GM03348 (cell line): ENCODE measurements around the gene HTR3D.
A peak's percentile ranks its signal among the peaks of the same experiment; 100 is the strongest.
"Not testable (repeated sequence)": the region's sequence is repeated elsewhere in the genome, so short reads cannot be mapped to it uniquely, and the experiment has no call there.

Experiments used
- DNase-seq: peaks from one replicate; pipeline ENCODE4 v3.0.0; 2012; ENCODE audit warnings: low spot score

HTR3D gene

GRCh38 chr3:184068344-184068743 is 36.8 kb downstream of the HTR3D start:
- DNase-seq = no peak

GRCh38 chr3:184071142-184071541 is 39.6 kb downstream of the HTR3D start:
- DNase-seq = not testable (repeated sequence)

- no peak for DNase-seq
Observed at GRCh38 chr3:184073621-184074020, 42.1 kb downstream of the HTR3D start.

- no peak for DNase-seq
Observed at GRCh38 chr3:184075901-184076300, 44.4 kb downstream of the HTR3D start.

- DNase-seq = no peak
Observed at GRCh38 chr3:184077881-184078280, 46.3 kb downstream of the HTR3D start.

- peak; percentile 41 for DNase-seq
Observed at GRCh38 chr3:184078851-184079250, 47.3 kb downstream of the HTR3D start.

- no peak for DNase-seq
Observed at GRCh38 chr3:184081116-184081830, 49.7 kb downstream of the HTR3D start.

GRCh38 chr3:184082034-184082433 is 50.5 kb downstream of the HTR3D start:
- no peak for DNase-seq

- no peak for DNase-seq
Observed at GRCh38 chr3:184082465-184082864, 50.9 kb downstream of the HTR3D start.

- DNase-seq = no peak
Observed at GRCh38 chr3:184085389-184085852, 53.9 kb downstream of the HTR3D start.
